Stimulated activated naive CD8-positive, alpha-beta T cell treated with anti-CD3 and anti-CD28 coated beads, Interleukin-15, Interleukin-2, amounts not matched to agents 100 ng/mL and 50 ng/mL, for 24 hours (primary cell): Measurements from ENCODE around the gene RASSF9.

ENCODE experiments used
- H3K27ac Mint-ChIP-seq: one replicate; pipeline ENCODE4 v1.8.0; 2021; ENCODE audit warnings: mild to moderate bottlenecking, mixed read lengths
- H3K27me3 Mint-ChIP-seq: one replicate; pipeline ENCODE4 v1.8.0; 2021; ENCODE audit warnings: mixed read lengths
- H3K36me3 Mint-ChIP-seq: one replicate; pipeline ENCODE4 v1.8.0; 2021; ENCODE audit warnings: low read depth, mixed read lengths
- H3K4me1 Mint-ChIP-seq: one replicate; pipeline ENCODE4 v1.8.0; 2021; ENCODE audit warnings: low read depth, mixed read lengths
- H3K4me3 Mint-ChIP-seq: one replicate; pipeline ENCODE4 v1.8.0; 2021; ENCODE audit warnings: mild to moderate bottlenecking, mixed read lengths
- H3K9me3 Mint-ChIP-seq: one replicate; pipeline ENCODE4 v1.8.0; 2021; ENCODE audit warnings: mixed read lengths

RASSF9 gene

GRCh38 chr12:85836197-85837090 lies at the start of gene RASSF9:
Gene RASSF9 (minus strand): TSS chr12:85836409. CDS start chr12:85836201, 208 bp downstream.
- Mint-ChIP-seq H3K4me3 (no peak within 1 kb of the TSS), H3K9me3 (no peaks in the 10 kb centered on the region), H3K36me3 (no peaks in the 10 kb centered on the region), H3K4me1 (no peaks in the 10 kb centered on the region), H3K27me3 (no peaks in the 10 kb centered on the region), H3K27ac (no peak within 1 kb of the TSS)

- H3K27me3 Mint-ChIP-seq: peaks cover 4% of the 10 kb centered on the region
- no peaks in the 10 kb centered on the region for H3K4me1 Mint-ChIP-seq
- no peak overlapping the region for H3K27ac Mint-ChIP-seq
- no peaks in the 10 kb centered on the region for H3K36me3 Mint-ChIP-seq
- H3K4me3 Mint-ChIP-seq: no peak overlapping the region
- H3K9me3 Mint-ChIP-seq: no peaks in the 10 kb centered on the region
Measured at GRCh38 chr12:85883763-85884162, 47.6 kb upstream of the RASSF9 start.

GRCh38 chr12:85877459-85877858 lies 41.2 kb upstream of the RASSF9 start:
- Mint-ChIP-seq H3K9me3 (no peaks in the 10 kb centered on the region), H3K27ac (no peak overlapping the region), H3K27me3 (peaks cover 2% of the 10 kb centered on the region), H3K4me3 (no peak overlapping the region), H3K4me1 (no peaks in the 10 kb centered on the region), H3K36me3 (no peaks in the 10 kb centered on the region)

- no peak within 1 kb of the TSS for H3K27ac Mint-ChIP-seq
- no peaks in the 10 kb centered on the region for H3K4me1 Mint-ChIP-seq
- H3K36me3 Mint-ChIP-seq: no peaks in the 10 kb centered on the region
- H3K4me3 Mint-ChIP-seq: no peak within 1 kb of the TSS
- H3K27me3 Mint-ChIP-seq: no peaks in the 10 kb centered on the region
- no peaks in the 10 kb centered on the region for H3K9me3 Mint-ChIP-seq
Measured at GRCh38 chr12:85874031-85874461, 37.8 kb upstream of the RASSF9 start, which contains the start of gene NTS. Gene NTS (plus strand): TSS chr12:85874295. CDS start chr12:85874404, 109 bp downstream.

GRCh38 chr12:85872497-85873091 lies 36.4 kb upstream of the RASSF9 start:
- H3K4me1 Mint-ChIP-seq: no peaks in the 10 kb centered on the region
- H3K4me3 Mint-ChIP-seq: no peak overlapping the region
- no peak overlapping the region for H3K27ac Mint-ChIP-seq
- no peaks in the 10 kb centered on the region for H3K9me3 Mint-ChIP-seq
- H3K27me3 Mint-ChIP-seq: no peaks in the 10 kb centered on the region
- H3K36me3 Mint-ChIP-seq: no peaks in the 10 kb centered on the region

- H3K27ac Mint-ChIP-seq: no peak overlapping the region
- no peaks in the 10 kb centered on the region for H3K36me3 Mint-ChIP-seq
- H3K4me3 Mint-ChIP-seq: no peak overlapping the region
- no peaks in the 10 kb centered on the region for H3K9me3 Mint-ChIP-seq
- H3K4me1 Mint-ChIP-seq: no peaks in the 10 kb centered on the region
- H3K27me3 Mint-ChIP-seq: no peaks in the 10 kb centered on the region
Measured at GRCh38 chr12:85866986-85867776, 31.0 kb upstream of the RASSF9 start.

GRCh38 chr12:85865890-85866289 lies 29.7 kb upstream of the RASSF9 start:
- no peaks in the 10 kb centered on the region for H3K4me1 Mint-ChIP-seq
- no peaks in the 10 kb centered on the region for H3K36me3 Mint-ChIP-seq
- H3K9me3 Mint-ChIP-seq: no peaks in the 10 kb centered on the region
- H3K27me3 Mint-ChIP-seq: no peaks in the 10 kb centered on the region
- no peak overlapping the region for H3K27ac Mint-ChIP-seq
- H3K4me3 Mint-ChIP-seq: no peak overlapping the region

- no peaks in the 10 kb centered on the region for H3K9me3 Mint-ChIP-seq
- no peaks in the 10 kb centered on the region for H3K36me3 Mint-ChIP-seq
- no peaks in the 10 kb centered on the region for H3K27me3 Mint-ChIP-seq
- H3K27ac Mint-ChIP-seq: no peak overlapping the region
- no peaks in the 10 kb centered on the region for H3K4me1 Mint-ChIP-seq
- no peak overlapping the region for H3K4me3 Mint-ChIP-seq
Measured at GRCh38 chr12:85856966-85857365, 20.8 kb upstream of the RASSF9 start.

GRCh38 chr12:85855305-85855704 lies 19.1 kb upstream of the RASSF9 start:
- Mint-ChIP-seq H3K27me3 (no peaks in the 10 kb centered on the region), H3K27ac (no peak overlapping the region), H3K36me3 (no peaks in the 10 kb centered on the region), H3K4me3 (no peak overlapping the region), H3K9me3 (no peaks in the 10 kb centered on the region), H3K4me1 (no peaks in the 10 kb centered on the region)

GRCh38 chr12:85849344-85849743 lies 13.1 kb upstream of the RASSF9 start:
- H3K36me3 Mint-ChIP-seq: no peaks in the 10 kb centered on the region
- no peak overlapping the region for H3K27ac Mint-ChIP-seq
- no peaks in the 10 kb centered on the region for H3K9me3 Mint-ChIP-seq
- no peaks in the 10 kb centered on the region for H3K4me1 Mint-ChIP-seq
- H3K4me3 Mint-ChIP-seq: no peak overlapping the region
- H3K27me3 Mint-ChIP-seq: no peaks in the 10 kb centered on the region

- H3K36me3 Mint-ChIP-seq: no peaks in the 10 kb centered on the region
- no peaks in the 10 kb centered on the region for H3K27me3 Mint-ChIP-seq
- no peak overlapping the region for H3K4me3 Mint-ChIP-seq
- H3K4me1 Mint-ChIP-seq: no peaks in the 10 kb centered on the region
- no peaks in the 10 kb centered on the region for H3K9me3 Mint-ChIP-seq
- H3K27ac Mint-ChIP-seq: no peak overlapping the region
Measured at GRCh38 chr12:85843606-85844310, 7.5 kb upstream of the RASSF9 start.

- no peaks in the 10 kb centered on the region for H3K4me1 Mint-ChIP-seq
- no peaks in the 10 kb centered on the region for H3K36me3 Mint-ChIP-seq
- no peaks in the 10 kb centered on the region for H3K27me3 Mint-ChIP-seq
- H3K4me3 Mint-ChIP-seq: no peak overlapping the region
- no peak overlapping the region for H3K27ac Mint-ChIP-seq
- H3K9me3 Mint-ChIP-seq: no peaks in the 10 kb centered on the region
Measured at GRCh38 chr12:85835426-85836196, 598 bp downstream of the RASSF9 start.

- no peaks in the 10 kb centered on the region for H3K4me1 Mint-ChIP-seq
- H3K4me3 Mint-ChIP-seq: no peak overlapping the region
- no peak overlapping the region for H3K27ac Mint-ChIP-seq
- no peaks in the 10 kb centered on the region for H3K9me3 Mint-ChIP-seq
- H3K36me3 Mint-ChIP-seq: no peaks in the 10 kb centered on the region
- no peaks in the 10 kb centered on the region for H3K27me3 Mint-ChIP-seq
Measured at GRCh38 chr12:85834378-85834777, 1.8 kb downstream of the RASSF9 start.

GRCh38 chr12:85833579-85833978 lies 2.6 kb downstream of the RASSF9 start:
- Mint-ChIP-seq H3K9me3 (no peaks in the 10 kb centered on the region), H3K4me3 (no peak overlapping the region), H3K27me3 (no peaks in the 10 kb centered on the region), H3K36me3 (no peaks in the 10 kb centered on the region), H3K27ac (no peak overlapping the region), H3K4me1 (no peaks in the 10 kb centered on the region)
